Measurements from ENCODE around the gene KCNC3. TPM values are rescaled to one million over a fixed set of nuclear protein-coding genes. Genes with fewer than 3 reads are reported as not detected.

Gene KCNC3
- total RNA-seq, 3 donors from 2014 or later (not counting 1 experiment from before 2014, with no cell fraction given) = 0.57 to 3.2 (median 0.68) TPM

DNA sequence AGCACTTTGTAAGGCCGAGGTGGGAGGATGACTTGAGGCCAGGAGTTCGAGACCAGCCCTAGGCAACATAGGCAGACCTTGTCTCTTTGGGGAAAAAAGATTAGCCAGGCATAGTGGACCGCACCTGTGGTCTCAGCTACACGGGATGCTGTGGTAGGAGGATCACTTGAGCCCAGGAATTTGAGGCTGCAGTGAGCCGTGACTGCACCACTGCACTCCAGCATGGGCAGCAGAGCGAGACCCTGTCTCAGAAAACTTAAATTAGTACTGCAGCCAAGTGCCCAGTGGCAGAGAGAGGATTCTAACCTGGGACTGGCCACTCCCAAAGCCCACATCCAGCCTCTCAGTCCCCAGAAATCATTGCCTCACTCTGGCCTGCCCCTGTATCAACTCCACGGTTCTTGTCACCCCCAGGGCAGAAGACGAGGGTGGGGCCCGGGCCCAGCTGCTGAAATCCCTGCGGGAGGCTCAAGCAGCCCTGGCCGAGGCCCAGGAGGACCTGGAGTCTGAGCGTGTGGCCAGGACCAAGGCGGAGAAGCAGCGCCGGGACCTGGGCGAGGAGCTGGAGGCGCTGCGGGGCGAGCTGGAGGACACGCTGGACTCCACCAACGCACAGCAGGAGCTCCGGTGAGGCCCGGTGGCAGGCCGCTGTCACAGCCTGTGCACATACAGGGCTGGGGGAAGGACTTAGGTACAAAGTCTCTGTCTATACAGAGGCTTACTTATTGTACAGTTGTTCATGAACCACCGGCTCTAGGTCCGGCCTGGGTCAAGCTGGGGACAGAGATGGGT is 53.4 kb downstream of the KCNC3 start:
- H3K27me3 ChIP-seq (ENCODE audit: control insufficient read depth, insufficient read depth, low read length) = no peaks in the 10 kb centered on the region
- H3K4me1 ChIP-seq (ENCODE audit: control insufficient read depth, insufficient read depth, low read length) = no peaks in the 10 kb centered on the region
- no peak for ATAC-seq
- Mint-ChIP-seq H3K4me1 (no peaks in the 10 kb centered on the region), H3K36me3 (no peaks in the 10 kb centered on the region), H3K4me3 (no peak overlapping the region), H3K9me3 (no peaks in the 10 kb centered on the region), H3K27ac (no peak overlapping the region), H3K27me3 (ENCODE audit: low read depth in 2 of 2) (peaks cover 0 to 9% of the 10 kb centered on the region in 2 donors)
- TF ChIP-seq, protein P1, sequence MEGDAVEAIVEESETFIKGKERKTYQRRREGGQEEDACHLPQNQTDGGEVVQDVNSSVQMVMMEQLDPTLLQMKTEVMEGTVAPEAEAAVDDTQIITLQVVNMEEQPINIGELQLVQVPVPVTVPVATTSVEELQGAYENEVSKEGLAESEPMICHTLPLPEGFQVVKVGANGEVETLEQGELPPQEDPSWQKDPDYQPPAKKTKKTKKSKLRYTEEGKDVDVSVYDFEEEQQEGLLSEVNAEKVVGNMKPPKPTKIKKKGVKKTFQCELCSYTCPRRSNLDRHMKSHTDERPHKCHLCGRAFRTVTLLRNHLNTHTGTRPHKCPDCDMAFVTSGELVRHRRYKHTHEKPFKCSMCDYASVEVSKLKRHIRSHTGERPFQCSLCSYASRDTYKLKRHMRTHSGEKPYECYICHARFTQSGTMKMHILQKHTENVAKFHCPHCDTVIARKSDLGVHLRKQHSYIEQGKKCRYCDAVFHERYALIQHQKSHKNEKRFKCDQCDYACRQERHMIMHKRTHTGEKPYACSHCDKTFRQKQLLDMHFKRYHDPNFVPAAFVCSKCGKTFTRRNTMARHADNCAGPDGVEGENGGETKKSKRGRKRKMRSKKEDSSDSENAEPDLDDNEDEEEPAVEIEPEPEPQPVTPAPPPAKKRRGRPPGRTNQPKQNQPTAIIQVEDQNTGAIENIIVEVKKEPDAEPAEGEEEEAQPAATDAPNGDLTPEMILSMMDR (IDR thresholded peaks at IDR 0.05) = no peak
- no peak overlapping the region for H3K27ac ChIP-seq (ENCODE audit: low read length)
- DNase-seq = no peak
- intact Hi-C loops (cut with micrococcal nuclease) = no loop called here
- no peak overlapping the region for H3K4me3 ChIP-seq (ENCODE audit: low read length)
- 82% methylated on average over 26 of the region's 26 CpGs for WGBS (ENCODE audit: insufficient coverage)
- no peaks in the 10 kb centered on the region for H3K9me3 ChIP-seq (ENCODE audit: control insufficient read depth, insufficient read depth, low read length)
- H3K36me3 ChIP-seq (ENCODE audit: control insufficient read depth, insufficient read depth, low read length) = no peaks in the 10 kb centered on the region

DNA sequence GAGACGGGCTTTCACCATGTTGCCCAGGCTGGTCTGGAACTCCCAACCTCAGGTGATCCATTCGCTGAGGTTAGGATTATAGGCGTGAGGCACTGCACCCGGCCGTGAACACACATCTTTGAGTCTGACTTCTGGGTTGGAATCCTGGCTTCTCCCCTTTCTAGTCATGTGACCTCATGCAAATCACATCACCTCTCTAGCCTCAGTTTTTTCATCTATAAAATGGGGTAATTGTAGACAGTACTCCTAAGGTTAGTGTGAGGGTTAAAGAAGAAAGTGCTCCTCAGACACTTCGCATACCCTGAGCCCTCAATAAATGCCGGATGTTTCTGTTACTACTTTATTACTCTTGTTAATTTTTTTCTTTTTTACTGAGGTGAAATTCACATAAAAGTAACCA is 55.4 kb downstream of the KCNC3 start:
- H3K9me3 Mint-ChIP-seq = no peaks in the 10 kb centered on the region
- TF ChIP-seq, protein P1 (IDR thresholded peaks at IDR 0.05) = no peak
- H3K9me3 ChIP-seq (ENCODE audit: control insufficient read depth, insufficient read depth, low read length) = no peaks in the 10 kb centered on the region
- no peak overlapping the region for H3K4me3 ChIP-seq (ENCODE audit: low read length)
- no peaks in the 10 kb centered on the region for H3K27me3 ChIP-seq (ENCODE audit: control insufficient read depth, insufficient read depth, low read length)
- peaks cover 0 to 6% of the 10 kb centered on the region in 2 donors for H3K27me3 Mint-ChIP-seq (ENCODE audit: low read depth in 2 of 2)
- WGBS (ENCODE audit: insufficient coverage) = 91% methylated on average over 7 of the region's 7 CpGs
- no peaks in the 10 kb centered on the region for H3K36me3 ChIP-seq (ENCODE audit: control insufficient read depth, insufficient read depth, low read length)
- H3K27ac ChIP-seq (ENCODE audit: low read length) = no peak overlapping the region
- intact Hi-C loops (cut with micrococcal nuclease) = no loop called here
- H3K4me1 ChIP-seq (ENCODE audit: control insufficient read depth, insufficient read depth, low read length) = no peaks in the 10 kb centered on the region
- H3K4me1 Mint-ChIP-seq = no peaks in the 10 kb centered on the region
- DNase-seq (no peak), ATAC-seq (no peak)
- no peak overlapping the region for H3K4me3 Mint-ChIP-seq
- no peaks in the 10 kb centered on the region for H3K36me3 Mint-ChIP-seq
- no peak overlapping the region for H3K27ac Mint-ChIP-seq

DNA sequence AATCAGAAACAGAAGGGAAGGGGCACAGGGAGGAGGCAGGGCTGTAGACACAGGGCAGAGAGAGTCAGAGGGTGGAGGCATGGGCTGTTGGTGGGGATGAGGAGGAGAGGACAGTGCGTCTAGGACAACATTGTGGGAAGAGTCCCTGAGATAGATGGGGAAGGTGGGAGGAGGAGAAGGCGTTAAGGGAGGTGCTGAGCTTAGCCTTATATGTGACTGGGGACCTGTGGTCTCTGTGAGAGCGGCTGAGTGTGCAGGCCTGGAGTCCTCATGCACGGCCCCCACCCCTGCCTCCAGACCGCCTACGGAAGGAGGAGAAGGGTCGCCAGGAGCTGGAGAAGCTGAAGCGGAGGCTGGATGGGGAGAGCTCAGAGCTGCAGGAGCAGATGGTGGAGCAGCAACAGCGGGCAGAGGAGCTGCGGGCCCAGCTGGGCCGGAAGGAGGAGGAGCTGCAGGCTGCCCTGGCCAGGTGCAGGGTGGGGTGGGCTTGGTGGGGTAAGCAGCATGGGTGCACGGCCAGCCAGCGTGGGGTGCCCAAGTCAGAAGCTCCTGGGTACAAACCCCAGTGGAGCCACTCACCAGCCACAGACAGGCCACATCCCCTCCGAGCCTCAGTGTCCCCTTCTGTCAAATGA is 56.8 kb downstream of the KCNC3 start:
- no peaks in the 10 kb centered on the region for H3K9me3 ChIP-seq (ENCODE audit: control insufficient read depth, insufficient read depth, low read length)
- H3K27me3 ChIP-seq (ENCODE audit: control insufficient read depth, insufficient read depth, low read length) = no peaks in the 10 kb centered on the region
- Mint-ChIP-seq H3K27me3 (ENCODE audit: low read depth in 2 of 2) (peaks cover 0 to 12% of the 10 kb centered on the region in 2 donors), H3K36me3 (no peaks in the 10 kb centered on the region), H3K4me1 (no peaks in the 10 kb centered on the region), H3K27ac (no peak overlapping the region), H3K9me3 (no peaks in the 10 kb centered on the region), H3K4me3 (no peak overlapping the region)
- H3K4me1 ChIP-seq (ENCODE audit: control insufficient read depth, insufficient read depth, low read length) = no peaks in the 10 kb centered on the region
- no peak overlapping the region for H3K27ac ChIP-seq (ENCODE audit: low read length)
- no peak overlapping the region for H3K4me3 ChIP-seq (ENCODE audit: low read length)
- WGBS (ENCODE audit: insufficient coverage) = 85% methylated on average over 14 of the region's 14 CpGs
- H3K36me3 ChIP-seq (ENCODE audit: control insufficient read depth, insufficient read depth, low read length) = no peaks in the 10 kb centered on the region
- TF ChIP-seq, protein P1 (IDR thresholded peaks at IDR 0.05) = no peak
- DNase-seq (no peak), ATAC-seq (no peak)
- intact Hi-C loops (cut with micrococcal nuclease) = no loop called here
